ENCODE data around the gene STK25. TPM values are rescaled to one million over a fixed set of nuclear protein-coding genes. Genes with fewer than 3 reads are reported as not detected.

STK25 gene
- total RNA-seq, 2 donors from 2014 or later, result 94.5 to 173 TPM

- H3K27ac ChIP-seq, result no peak overlapping the region
- H3K4me3 ChIP-seq, result no peak overlapping the region
- H3K36me3 ChIP-seq, result peaks cover 4% of the 10 kb centered on the region
- H3K9me3 ChIP-seq, result no peaks in the 10 kb centered on the region
- no peaks in the 10 kb centered on the region for H3K4me1 ChIP-seq
- H3K27me3 ChIP-seq, result no peaks in the 10 kb centered on the region
- TF ChIP-seq CTCF (IDR thresholded peaks at IDR 0.05), result no peak
- DNase-seq (ENCODE audit: low spot score), result no peak
Observed at GRCh38 chr2:241483305-241483704, 25.1 kb downstream of the STK25 start.

GRCh38 chr2:241482126-241482955 is 26.0 kb downstream of the STK25 start:
- H3K27me3 ChIP-seq, result no peaks in the 10 kb centered on the region
- no peak overlapping the region for H3K27ac ChIP-seq
- no peak for TF ChIP-seq CTCF (IDR thresholded peaks at IDR 0.05)
- no peaks in the 10 kb centered on the region for H3K4me1 ChIP-seq
- no peak overlapping the region for H3K4me3 ChIP-seq
- H3K9me3 ChIP-seq, result no peaks in the 10 kb centered on the region
- peaks cover 4% of the 10 kb centered on the region for H3K36me3 ChIP-seq
- no peak for DNase-seq (ENCODE audit: low spot score)

- no peak for TF ChIP-seq CTCF (IDR thresholded peaks at IDR 0.05)
- Histone ChIP-seq H3K9me3 (no peaks in the 10 kb centered on the region), H3K4me3 (no peak overlapping the region), H3K27ac (no peak overlapping the region), H3K27me3 (no peaks in the 10 kb centered on the region), H3K36me3 (peaks cover 2% of the 10 kb centered on the region), H3K4me1 (no peaks in the 10 kb centered on the region)
- DNase-seq (ENCODE audit: low spot score), result no peak
Observed at GRCh38 chr2:241481687-241482086, 26.7 kb downstream of the STK25 start.

- Histone ChIP-seq H3K4me1 (no peaks in the 10 kb centered on the region), H3K4me3 (no peak overlapping the region), H3K27ac (no peak overlapping the region), H3K36me3 (no peaks in the 10 kb centered on the region), H3K27me3 (no peaks in the 10 kb centered on the region), H3K9me3 (no peaks in the 10 kb centered on the region)
- no peak for TF ChIP-seq CTCF (IDR thresholded peaks at IDR 0.05)
- DNase-seq (ENCODE audit: low spot score), result no peak
Observed at GRCh38 chr2:241479026-241479898, 29.1 kb downstream of the STK25 start.

GRCh38 chr2:241478166-241478565 is 30.2 kb downstream of the STK25 start:
- Histone ChIP-seq H3K27me3 (no peaks in the 10 kb centered on the region), H3K4me1 (no peaks in the 10 kb centered on the region), H3K36me3 (no peaks in the 10 kb centered on the region), H3K27ac (no peak overlapping the region), H3K4me3 (no peak overlapping the region), H3K9me3 (no peaks in the 10 kb centered on the region)
- DNase-seq (ENCODE audit: low spot score), result no peak
- no peak for TF ChIP-seq CTCF (IDR thresholded peaks at IDR 0.05)

All from right atrium auricular region (tissue), 2 donors.